SK-N-DZ (cell line): ENCODE measurements around the gene NCOA3.

Experiments used
- DNase-seq: peaks from one replicate; pipeline ENCODE4 v3.0.0-alpha.2; 2015; ENCODE audit warnings: low spot score

The NCOA3 gene

GRCh38 chr20:47664744-47665143 is 163.1 kb downstream of the NCOA3 start:
- DNase-seq, result no peak

- DNase-seq, result no peak
These were observed 163.7 kb downstream of the NCOA3 start for GRCh38 chr20:47665221-47665991.

- no peak for DNase-seq
These were observed 164.6 kb downstream of the NCOA3 start for GRCh38 chr20:47666304-47666703.

- DNase-seq, result no peak
These were observed 165.4 kb downstream of the NCOA3 start for GRCh38 chr20:47667086-47667485.

GRCh38 chr20:47667531-47668312 is 166.0 kb downstream of the NCOA3 start:
- no peak for DNase-seq

GRCh38 chr20:47668313-47669151 is 166.8 kb downstream of the NCOA3 start:
- DNase-seq, result no peak

GRCh38 chr20:47669152-47669425 is 167.4 kb downstream of the NCOA3 start:
- DNase-seq, result no peak

- no peak for DNase-seq
These were observed 167.8 kb downstream of the NCOA3 start for GRCh38 chr20:47669489-47669888.

- DNase-seq, result no peak
These were observed 168.5 kb downstream of the NCOA3 start for GRCh38 chr20:47669927-47670890.

GRCh38 chr20:47670913-47671312 is 169.2 kb downstream of the NCOA3 start:
- DNase-seq, result no peak

- no peak for DNase-seq
These were observed 170.5 kb downstream of the NCOA3 start for GRCh38 chr20:47672166-47672565.

GRCh38 chr20:47672886-47673670 is 171.4 kb downstream of the NCOA3 start:
- no peak for DNase-seq

- no peak for DNase-seq
These were observed 171.9 kb downstream of the NCOA3 start for GRCh38 chr20:47673671-47673955.

- no peak for DNase-seq
These were observed 172.5 kb downstream of the NCOA3 start for GRCh38 chr20:47674145-47674544.

- DNase-seq, result no peak
These were observed 173.0 kb downstream of the NCOA3 start for GRCh38 chr20:47674686-47675085.

- DNase-seq, result no peak
These were observed 173.8 kb downstream of the NCOA3 start for GRCh38 chr20:47675190-47676142.

- DNase-seq, result no peak
These were observed 174.6 kb downstream of the NCOA3 start for GRCh38 chr20:47676219-47676721.

GRCh38 chr20:47676912-47677634 is 175.4 kb downstream of the NCOA3 start:
- no peak for DNase-seq
